Measurements from ENCODE around the gene LSR. TPM values are rescaled to one million over a fixed set of nuclear protein-coding genes. Genes with fewer than 3 reads are reported as not detected.

The LSR gene
- 1 to 10 TPM; 3.6 to 8.6 (median 6.1) TPM for polyA plus RNA-seq (ENCODE audit: insufficient read length in 10 of 10)
- long read RNA-seq, donor 1, partial matches to known transcripts, result 0 of 1 reads
- long read RNA-seq, donor 1, other reads (novel, unspliced or antisense), result 0 of 1 reads
- long read RNA-seq, donor 2, result 0 reads
- long read RNA-seq, donor 3, result 0 reads
- long read RNA-seq, donor 4, result 0 reads
- long read RNA-seq, donor 5, partial matches to known transcripts, result 0 of 2 reads
- long read RNA-seq, donor 5, other reads (novel, unspliced or antisense), result 0 of 2 reads
- long read RNA-seq, donor 6, result 0 reads
- long read RNA-seq, donor 7, partial matches to known transcripts, result 0 of 1 reads
- long read RNA-seq, donor 7, other reads (novel, unspliced or antisense), result 0 of 1 reads
- long read RNA-seq, donor 8, result 0 reads
- long read RNA-seq, donor 9, result 0 reads

DNA sequence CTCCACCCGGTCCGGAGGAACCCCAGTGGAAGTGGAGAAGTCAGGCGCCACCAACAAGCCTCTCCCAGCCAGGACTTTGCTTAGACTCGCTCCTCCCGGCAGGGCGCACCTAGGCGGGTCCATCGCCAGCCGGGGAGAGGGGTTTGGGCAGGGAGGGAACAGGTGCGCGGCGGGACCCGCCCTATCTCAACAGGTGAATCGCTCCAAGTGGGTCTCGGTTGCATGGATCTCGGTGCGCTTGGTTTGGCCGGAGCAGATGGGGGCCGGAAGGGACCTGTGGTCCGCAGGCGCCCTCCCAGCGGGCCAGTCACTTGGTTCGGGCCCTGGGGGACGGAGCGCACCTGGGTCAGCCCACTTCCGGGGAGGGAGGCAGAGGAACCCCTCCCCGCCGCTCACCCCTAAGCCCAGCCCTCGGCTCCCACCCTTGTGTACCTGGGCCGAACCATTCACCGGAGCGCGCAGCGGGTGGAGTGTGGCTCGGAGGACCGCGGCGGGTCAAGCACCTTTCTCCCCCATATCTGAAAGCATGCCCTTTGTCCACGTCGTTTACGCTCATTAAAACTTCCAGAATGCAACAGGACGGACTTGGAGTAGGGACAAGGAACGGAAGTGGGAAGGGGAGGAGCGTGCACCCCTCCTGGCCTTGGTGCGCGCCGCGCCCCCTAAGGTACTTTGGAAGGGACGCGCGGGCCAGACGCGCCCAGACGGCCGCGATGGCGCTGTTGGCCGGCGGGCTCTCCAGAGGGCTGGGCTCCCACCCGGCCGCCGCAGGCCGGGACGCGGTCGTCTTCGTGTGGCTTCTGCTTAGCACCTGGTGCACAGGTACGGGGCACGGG, at the start of gene LSR:
Gene LSR, plus strand, starts transcription at position 693 of the 836 bp plus-strand sequence. Its CDS starts 21 bp downstream, at position 714.
- DNase-seq, result peak in 1 of 3 donors; percentile 33

GRCh38 chr19:35199481-35199880, 49.3 kb upstream of the LSR start:
- DNase-seq, result no peak

DNA sequence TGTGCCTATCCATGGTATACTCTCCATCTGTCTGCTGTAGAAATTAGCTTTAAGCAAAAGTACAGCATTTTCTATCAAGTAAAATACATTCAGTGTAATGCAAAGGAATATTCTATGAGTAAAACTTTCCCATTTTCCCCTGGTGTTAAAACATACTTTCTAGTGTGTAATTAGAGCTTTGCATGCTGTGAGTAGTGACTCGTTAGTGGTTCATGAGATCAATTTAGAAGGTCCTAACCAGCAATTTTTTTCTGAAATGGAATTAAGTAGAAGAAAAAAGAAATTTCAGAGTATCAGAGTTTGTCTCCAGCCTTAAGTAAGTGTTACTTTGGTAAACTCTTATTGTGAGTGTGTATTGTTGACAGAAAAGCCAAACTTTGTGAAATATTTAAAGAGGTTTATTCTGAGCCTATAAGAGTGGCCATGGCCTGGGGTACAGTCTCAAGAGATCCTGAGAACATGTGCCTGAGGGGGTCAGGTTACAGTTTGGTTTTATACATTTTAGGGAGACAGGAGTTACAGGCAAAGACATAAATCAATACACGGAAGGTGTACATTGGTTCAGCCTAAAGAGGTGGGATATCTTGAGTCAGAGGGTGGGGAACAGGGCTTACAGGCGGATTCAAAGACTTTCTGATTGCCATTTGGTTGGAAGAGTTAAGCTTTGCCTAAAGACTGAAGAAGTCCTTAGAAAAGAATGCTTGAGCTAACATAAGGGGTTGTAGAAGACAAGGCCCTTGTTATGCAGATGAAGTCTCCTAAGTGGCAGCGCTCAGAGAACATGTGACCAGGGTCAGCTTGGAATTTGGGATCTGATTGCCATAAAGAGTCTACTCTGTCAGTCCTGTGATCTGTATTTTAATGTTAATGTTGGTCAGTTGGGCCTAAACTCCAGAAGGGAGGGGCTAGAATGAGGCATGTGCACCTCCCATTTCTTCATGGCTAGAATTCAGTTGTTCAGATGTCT, 45.8 kb upstream of the LSR start:
- DNase-seq, result no peak

DNA sequence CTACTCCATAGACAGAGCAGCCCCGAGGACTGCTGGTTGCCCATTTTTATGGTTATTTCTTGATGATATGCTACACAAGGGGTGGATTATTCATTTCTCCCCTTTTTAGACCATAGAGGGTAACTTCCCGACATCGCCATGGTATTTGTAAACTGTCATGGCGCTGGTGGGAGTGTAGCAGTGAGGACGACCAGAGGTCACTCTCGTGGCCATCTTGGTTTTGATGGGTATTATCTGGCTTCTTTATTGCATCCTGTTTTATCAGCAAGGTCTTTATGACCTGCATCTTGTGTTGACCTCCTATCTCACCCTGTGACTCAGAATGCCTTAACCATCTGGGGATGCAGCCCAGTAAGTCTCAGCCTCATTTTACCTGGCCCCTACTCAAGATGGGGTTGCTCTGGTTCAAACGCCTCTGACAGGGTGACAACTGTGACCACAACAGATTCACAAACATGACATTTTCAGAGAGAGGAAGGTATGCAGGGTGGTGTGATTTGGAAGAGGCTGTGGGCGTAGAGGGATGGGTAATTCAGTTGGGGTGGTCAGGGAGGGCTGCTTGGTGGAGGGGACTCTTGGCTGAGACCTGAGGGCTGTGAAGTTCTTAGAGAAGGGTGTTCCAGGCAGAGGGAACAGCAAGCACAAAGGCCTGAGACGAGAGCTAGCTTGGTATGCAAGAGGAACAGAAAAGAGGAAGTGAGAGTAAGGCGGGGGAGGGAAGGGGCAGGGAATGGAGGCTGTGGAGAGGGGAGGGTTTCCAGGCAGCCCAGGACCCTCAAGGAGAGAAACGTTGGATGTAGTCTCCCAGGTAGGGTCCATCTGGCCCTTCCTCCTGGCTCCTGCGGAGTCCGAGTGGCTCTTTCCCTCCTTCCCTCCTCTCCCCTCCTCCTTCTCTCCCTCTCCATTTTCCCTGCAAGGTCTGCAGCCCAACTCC, 43.7 kb upstream of the LSR start:
- peak in 1 of 3 donors; percentile 32 for DNase-seq

DNA sequence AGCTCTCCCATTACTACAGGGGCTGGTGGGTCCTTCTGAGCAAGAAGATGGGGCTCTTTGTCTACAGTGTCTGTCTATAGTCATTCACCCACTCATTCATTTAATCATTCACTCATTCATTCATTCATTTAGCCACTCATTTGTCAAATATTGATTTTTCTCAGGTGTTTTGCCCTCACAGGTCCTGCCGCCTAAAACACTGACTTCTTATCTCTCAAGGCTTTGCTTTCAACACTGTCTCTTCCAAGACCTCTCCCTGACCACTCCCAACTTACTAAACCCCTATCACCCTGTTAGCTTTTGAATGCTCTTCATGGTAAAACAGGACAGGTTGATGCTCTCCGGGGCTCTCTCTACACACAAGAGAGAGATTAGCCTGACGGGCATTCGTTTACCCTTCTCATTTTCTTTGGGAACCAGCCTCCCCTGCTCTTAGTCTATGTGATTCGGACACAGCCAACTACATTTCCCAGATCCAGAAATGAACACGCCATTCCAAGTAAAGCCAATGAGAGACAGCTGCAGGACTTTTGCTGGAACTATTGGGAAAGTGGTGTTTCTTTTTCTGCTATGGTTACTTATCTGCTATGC, 43.0 kb upstream of the LSR start:
- DNase-seq, result no peak

DNA sequence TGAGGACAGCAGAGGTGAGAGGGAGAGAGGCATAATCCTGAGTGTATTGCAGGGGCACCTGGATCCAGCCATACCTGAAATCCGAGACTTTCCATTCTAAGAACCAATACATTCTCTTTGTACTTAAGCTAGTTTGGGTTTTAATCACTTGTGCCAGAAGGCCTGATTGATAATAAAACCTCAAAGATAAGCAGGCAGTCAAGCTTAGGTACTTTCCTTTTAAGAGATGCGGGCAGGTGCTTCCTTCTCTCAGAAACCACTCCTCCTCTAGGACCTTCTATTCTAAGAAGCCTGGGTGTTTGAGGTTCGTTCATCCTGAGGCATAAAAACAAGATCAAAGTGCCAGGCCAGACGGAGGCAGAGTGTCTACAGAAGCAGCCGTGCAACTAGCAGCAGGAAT, 42.4 kb upstream of the LSR start:
- no peak for DNase-seq

DNA sequence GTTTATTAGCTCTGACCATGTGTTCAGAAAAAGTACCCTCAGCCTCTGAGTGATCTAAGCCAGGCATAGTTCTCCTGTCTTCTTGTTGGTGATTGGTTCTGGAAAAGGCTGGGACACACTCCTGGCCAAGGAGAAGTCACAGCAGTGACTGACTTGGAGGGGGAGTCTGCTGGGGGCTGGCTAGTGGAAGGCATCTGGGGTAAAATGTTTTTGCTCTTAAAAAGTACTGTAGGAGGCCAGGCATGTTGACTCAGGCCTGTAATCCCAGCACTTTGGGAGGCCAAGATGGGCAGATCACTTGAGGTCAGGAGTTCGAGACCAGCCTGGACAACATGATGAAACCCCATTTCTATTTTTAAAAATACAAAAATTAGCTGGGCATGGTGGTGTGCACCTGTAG, 41.9 kb upstream of the LSR start:
- DNase-seq, result no peak

GRCh38 chr19:35207391-35207871, 41.4 kb upstream of the LSR start:
- DNase-seq, result no peak

DNA sequence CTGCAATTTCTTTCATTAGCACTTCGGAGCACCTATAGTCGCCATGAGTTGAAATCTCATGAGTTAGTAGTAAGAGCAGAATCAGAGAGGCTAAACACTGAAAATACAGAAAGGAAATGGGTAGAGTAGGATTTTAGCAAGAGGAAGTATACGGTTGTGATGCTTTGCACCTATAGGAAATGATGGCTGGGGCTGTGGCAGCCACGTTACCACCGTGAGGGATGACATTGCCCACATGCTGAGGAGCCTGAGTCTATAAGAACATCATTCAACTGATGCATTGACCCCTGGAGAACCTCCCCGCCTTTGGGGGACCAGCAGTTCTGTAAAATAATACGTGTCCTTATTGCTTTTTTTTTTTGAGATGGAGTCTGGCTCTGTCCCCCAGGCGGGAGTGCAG, 40.7 kb upstream of the LSR start:
- no peak for DNase-seq

DNA sequence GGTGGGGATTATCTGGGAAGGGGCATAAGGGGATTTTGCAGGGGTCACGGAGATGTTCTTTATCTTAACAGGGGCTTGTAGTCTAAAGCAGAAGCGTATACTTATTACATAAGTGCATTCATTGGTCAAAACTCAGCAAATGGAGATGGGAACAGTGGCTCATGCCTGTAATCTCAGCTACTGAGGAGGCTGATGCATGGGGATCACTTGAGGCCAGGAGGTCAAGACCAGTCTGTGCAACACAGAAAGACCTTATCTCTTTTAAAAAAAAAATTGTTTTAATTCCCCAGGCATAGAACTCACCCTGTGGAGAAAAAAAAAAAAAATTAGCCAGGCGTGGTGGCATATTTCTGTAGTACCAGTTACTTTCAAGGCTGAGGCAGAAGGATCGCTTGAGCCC, 39.2 kb upstream of the LSR start:
- no peak for DNase-seq

DNA sequence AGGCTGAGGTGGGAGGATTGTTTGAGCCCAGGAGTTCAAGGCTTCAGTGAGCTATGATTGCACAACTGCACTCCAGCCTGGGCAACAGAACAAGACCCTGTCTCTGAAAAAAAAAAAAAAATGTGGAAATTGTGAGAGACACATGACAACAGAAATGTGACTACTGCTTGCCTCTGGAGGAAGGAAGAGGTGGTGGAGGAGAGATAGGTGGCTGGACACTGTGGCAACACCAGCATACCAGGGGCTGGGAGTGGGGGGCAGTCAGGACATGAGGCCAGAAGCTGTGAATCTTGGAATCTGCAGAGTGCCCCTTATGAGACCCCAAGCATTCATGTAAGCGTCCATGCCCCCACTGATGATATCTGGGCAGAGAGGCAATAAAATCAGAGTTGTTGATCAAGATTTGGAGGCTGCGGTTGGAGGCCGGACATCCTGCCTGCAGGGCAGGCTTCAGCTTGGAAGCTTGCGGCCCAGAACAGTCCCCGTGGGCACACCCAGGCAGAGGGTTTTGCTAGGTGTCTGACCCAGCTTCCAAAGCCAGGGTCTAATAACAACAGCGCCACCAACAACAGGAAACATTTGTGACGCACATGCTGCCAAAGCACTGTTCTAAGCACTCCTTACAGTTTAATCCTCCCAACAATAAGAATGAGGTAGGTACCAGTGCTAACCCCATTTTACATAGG, 37.1 kb upstream of the LSR start:
- DNase-seq, result no peak

GRCh38 chr19:35212241-35212640, 36.6 kb upstream of the LSR start:
- no peak for DNase-seq

DNA sequence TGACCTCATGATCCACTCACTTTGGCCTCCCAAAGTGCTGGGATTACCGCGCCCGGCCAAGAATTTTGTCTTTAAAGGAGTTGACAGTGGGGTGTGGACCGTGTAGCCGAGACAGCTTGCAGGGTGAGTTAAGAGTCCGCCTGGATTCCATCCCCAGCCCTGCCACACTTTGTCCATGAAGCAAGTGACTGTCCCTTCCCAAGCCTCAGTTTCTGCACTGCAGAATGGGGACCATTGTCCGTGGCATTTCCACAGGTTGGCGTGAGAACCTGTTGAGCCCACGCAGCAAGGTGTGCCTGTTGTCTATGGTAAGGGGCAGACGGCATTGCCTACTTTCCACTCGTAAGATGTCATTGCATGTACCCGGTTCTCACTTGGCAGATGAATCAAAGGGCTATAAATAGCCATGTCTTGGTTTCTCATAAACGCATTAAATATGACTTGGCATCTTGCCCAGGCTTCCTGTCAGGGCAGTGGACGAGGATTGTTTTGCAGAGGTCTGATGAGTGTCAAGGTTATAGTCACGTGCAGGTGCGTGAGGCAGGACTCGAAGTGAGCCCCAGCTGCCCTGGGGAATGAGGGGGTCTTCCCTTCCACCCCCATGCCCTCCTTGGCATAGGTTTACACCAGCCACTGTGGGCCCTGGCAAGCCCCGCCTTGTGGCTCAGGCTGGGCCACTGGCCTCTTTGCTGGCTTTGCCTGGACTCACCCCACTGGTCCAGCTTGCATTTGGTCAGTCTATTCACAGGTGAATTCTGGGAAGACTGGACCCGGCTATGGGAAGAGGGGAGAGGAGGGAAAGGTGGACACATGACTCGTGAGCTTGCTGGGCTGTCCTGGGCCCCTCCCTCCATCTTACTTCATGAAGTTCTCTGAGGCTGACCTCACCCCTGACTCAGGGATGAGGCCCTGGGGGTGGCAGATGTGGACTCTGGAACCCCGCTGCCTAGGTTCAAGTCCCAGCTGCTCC, 34.9 kb upstream of the LSR start:
- DNase-seq, result peak; percentile 62 to 77 (median 71)

DNA sequence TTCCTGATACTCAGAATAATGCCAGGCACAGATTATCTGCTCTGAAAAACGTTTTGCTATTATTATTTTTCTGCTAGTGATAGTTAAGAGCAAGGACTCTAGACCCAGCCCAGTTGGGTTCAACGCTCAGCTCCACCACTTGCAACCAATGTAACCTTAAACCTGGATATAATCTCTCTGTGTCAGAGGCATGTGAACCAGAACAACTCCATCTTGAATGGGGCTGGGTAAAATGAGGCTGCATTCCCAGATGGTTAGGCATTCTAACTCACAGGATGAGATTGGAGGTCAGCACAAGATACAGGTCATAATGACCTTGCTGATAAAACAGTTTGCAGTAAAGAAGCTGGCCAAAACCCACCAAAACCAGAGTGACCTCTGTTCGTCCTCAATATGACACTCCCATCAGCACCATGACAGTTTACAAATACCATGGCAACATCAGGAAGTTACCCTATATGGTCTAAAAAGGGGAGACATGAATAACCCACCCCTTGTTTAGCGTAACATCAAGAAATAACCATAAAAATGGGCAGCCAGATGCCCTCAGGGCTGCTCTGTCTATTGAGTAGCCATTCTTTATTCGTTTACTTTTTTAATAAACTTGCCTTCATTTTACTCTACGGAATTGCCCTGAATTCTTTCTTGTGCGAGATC, 33.9 kb upstream of the LSR start:
- DNase-seq, result no peak

- no peak for DNase-seq
Observed at GRCh38 chr19:35216016-35216832, 32.6 kb upstream of the LSR start.

GRCh38 chr19:35216833-35217648, 31.8 kb upstream of the LSR start:
- DNase-seq, result peak in 1 of 3 donors; percentile 39

Measured in muscle of back (tissue), 13 donors.